Effector CD4-positive, alpha-beta T cell (primary cell): ENCODE measurements around the gene SLMAP.

Experiments used
- DNase-seq: peaks from one replicate; pipeline ENCODE4 v3.0.0-alpha.2; 2020

The SLMAP gene

GRCh38 chr3:57946970-57947381, 190.9 kb downstream of the SLMAP start:
- no peak for DNase-seq

GRCh38 chr3:57948080-57948671, 192.1 kb downstream of the SLMAP start:
- DNase-seq, result no peak

GRCh38 chr3:57948781-57949242, 192.7 kb downstream of the SLMAP start:
- no peak for DNase-seq

GRCh38 chr3:57949344-57949743, 193.2 kb downstream of the SLMAP start:
- DNase-seq, result no peak

GRCh38 chr3:57949785-57950615, 193.9 kb downstream of the SLMAP start:
- no peak for DNase-seq

- DNase-seq, result no peak
Observed at GRCh38 chr3:57951066-57951882, 195.2 kb downstream of the SLMAP start.

- no peak for DNase-seq
Observed at GRCh38 chr3:57952208-57952631, 196.1 kb downstream of the SLMAP start.

- no peak for DNase-seq
Observed at GRCh38 chr3:57952651-57953050, 196.5 kb downstream of the SLMAP start.

GRCh38 chr3:57953576-57953975, 197.5 kb downstream of the SLMAP start:
- DNase-seq, result no peak

GRCh38 chr3:57956119-57956832, 200.2 kb downstream of the SLMAP start:
- DNase-seq, result no peak

- no peak for DNase-seq
Observed at GRCh38 chr3:57956833-57957174, 200.7 kb downstream of the SLMAP start.

GRCh38 chr3:57957824-57958223, 201.7 kb downstream of the SLMAP start:
- DNase-seq, result no peak

GRCh38 chr3:57958642-57959422, 202.7 kb downstream of the SLMAP start:
- DNase-seq, result no peak

GRCh38 chr3:57959423-57960173, 203.5 kb downstream of the SLMAP start:
- no peak for DNase-seq

- no peak for DNase-seq
Observed at GRCh38 chr3:57960174-57960505, 204.0 kb downstream of the SLMAP start.

GRCh38 chr3:57961177-57961827, 205.2 kb downstream of the SLMAP start:
- DNase-seq, result no peak

- no peak for DNase-seq
Observed at GRCh38 chr3:57961828-57962447, 205.8 kb downstream of the SLMAP start.

GRCh38 chr3:57962448-57962834, 206.3 kb downstream of the SLMAP start:
- DNase-seq, result no peak

GRCh38 chr3:57963811-57964346, 207.8 kb downstream of the SLMAP start:
- no peak for DNase-seq

- no peak for DNase-seq
Observed at GRCh38 chr3:57966829-57967228, 210.7 kb downstream of the SLMAP start.
